ENCODE results near the gene TTC39C.
"Not testable (repeated sequence)": the region's sequence is repeated elsewhere in the genome, so short reads cannot be mapped to it uniquely, and the experiment has no call there.

Gene TTC39C

DNA sequence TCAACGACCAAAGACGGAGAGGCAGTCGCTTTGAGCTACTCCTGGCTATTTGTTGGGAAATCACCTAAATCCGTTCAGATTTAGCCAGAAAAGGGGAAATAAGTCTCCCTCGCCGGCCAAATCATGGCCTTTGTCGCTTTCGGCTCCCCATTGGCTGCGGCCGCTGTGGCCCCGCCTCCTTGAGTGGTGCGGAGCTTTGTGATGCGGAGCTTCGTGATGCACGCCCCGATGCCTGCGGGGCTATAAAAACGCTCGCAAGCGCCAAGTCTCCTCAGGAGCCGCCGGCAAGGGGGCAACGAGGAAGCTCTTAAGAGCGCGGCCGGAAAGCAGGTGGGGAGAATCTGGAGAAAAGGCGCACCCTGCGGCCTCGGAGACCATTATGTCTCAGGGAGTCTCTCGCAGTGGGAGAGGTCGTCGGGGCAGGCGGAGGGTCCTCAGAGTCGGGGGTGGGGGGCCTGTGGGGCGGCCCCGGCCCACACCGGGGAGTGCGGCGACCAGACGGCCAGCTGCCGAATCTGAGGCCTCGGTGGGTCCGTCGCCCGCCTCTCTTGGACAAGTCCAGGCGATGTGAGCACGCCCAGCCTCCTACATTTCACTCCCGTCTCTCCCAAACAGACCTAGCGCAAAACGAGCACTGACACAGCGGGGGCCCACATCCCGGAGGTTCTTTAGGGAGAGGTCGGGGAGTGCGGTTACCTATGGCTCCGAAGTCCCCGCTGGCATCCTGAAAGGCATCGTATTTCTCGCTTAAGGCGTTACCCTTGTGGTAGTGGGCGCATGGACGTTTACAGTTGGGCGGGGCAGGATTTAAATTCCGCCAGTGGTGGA, 124.4 kb downstream of the TTC39C start, which contains the start of gene CABYR:
CABYR (plus strand) TSS at position 274 of the 828 bp plus-strand sequence. CDS start 4,053 bp downstream, outside the sequence.
- DNase-seq = peak; percentile 58 to 84 (median 64)

DNA sequence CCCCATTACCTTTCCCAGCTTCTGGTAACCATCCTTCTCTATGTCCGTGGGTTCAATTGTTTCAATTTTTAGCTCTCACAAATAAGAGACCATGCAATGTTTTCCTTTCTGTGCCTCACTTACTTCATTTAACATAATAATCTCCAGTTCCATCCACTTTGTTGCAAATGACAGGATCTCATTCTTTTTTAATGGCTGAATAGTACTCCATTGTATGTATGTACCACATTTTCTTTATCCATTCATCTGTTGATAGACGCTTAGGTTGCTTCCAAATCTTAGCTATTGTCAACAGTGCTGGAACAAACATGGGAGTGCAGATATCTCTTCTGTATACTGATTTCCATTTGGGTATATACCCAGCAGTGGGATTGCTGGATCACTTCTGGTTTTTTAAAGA, 126.1 kb downstream of the TTC39C start:
- no peak for DNase-seq

DNA sequence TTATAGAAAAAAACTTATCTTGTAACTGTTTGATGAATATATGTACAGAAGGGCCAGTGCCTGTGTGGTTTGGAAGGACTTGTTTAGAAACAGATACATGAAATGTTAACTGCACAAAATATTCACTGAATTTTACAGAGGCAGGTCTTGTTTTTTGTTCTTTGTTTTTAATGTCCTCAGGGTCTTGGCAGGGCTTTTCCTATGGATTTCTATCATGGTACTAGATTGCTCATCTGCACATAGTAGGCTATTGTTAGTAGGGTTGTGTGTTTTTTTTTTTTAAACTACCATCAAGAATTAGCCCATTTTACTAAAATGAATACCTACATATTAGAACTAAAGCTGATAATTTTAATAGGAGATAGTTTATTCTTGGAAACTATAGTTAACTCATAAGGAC, 127.8 kb downstream of the TTC39C start:
- no peak for DNase-seq

DNA sequence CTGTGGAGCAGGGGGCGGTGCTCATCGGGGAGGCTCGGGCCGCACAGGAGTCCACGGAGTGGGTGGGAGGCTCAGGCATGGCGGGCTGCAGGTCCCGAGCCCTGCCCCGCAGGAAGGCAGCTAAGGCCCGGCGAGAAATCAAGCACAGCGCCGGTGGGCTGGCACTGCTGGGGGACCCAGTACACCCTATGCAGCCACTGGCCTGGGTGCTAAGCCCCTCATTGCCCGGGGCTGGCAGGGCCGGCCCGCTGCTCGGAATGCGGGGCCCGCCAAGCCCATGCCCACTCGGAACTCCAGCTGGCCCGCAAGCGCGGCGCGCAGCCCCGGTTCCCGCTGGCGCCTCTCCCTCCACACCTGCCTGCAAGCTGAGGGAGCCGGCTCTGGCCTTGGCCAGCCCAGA, 135.0 kb downstream of the TTC39C start:
- not testable (repeated sequence) for DNase-seq

DNA sequence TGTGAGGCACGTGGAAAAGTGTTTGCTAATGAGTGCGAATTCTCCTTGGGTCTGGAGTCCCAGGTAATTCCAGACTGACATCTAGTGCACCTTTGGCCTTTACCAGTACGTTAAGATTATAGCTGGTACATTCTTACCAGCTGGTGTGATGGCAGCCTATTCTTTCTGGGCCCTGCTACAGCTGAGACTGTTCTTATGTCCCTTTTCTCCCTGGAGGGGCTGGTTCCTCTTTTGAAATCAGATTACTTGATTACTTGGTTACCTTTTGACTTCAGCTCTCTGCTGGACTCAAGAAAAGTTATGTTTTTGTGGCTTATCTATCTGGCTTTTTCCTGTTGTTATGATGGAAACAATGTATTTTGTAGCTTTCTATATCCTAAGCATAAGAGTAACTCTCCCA, 138.8 kb downstream of the TTC39C start:
- no peak for DNase-seq

DNA sequence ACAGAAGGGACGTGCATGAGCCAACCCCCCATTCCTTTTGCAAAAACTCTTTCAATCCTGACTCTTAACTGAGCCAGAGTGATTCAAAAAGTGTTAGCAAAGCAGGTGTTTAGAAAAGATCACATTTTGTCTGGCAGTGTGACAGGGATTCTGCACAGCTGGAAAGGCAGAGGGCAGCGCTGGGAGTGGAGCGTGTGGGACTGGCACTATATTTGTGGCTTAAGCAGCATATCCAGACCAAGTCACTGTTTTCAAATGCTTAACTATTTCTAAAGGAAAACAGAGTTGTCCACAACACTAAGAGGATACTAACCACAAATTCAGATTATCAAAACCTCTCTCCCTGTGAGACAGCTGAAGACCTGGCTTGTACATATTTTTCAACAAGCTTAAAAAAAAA, 143.3 kb downstream of the TTC39C start:
- no peak for DNase-seq

DNA sequence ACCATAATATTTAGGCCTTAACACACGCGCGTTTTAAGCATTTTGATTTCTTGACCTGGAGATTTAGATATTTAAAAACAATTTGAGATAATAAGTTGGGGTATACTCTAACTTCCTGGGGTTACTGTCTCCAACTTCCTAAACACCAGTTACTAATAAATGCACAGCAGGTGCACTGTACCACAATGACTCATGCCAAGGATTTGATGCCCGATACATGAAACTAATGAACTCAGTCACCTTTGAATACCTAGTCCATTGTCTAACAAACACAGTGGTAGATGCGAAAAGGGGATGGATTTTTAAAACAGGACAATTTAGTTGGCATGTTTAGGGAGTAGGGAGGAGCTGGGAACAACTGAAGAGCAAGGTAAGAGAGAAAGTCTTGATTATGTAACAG, 145.5 kb downstream of the TTC39C start:
- no peak for DNase-seq

DNA sequence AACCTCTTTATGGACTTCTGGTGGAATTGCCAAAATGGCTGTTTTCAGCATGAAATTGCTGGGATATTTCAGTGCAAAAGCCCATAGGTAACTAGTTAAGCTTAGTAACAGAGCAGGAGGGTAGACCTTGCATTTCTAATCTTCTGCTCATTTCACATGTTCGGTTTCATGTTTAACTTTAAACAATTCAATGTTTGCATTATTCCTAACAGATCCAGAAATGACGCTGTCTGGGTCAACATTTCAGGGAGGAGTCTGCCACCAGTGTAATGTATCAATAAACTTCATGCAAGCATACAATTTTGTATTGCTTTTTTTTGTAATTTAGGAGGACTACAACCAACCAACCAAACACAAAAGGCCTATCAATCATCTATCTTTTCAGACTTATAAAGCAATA, 146.8 kb downstream of the TTC39C start:
- DNase-seq = no peak

DNA sequence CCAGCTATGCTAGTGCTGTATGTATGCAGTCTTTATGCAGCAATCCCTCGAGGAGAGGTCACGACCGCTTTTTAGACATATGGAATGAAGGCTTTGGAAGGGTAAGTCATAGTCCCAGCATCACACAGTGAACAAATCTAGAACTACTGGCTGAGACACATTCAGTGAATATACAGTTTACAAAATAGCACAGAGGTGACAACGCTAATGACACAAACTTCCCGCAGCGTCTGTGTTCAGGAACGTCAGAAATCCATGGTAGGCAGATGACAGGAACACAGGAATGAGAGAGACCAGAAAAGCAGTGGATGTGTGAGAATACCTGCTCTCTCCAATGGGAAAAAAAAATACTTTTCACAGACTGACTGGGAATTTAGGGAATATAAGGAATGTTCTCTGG, 153.9 kb downstream of the TTC39C start:
- DNase-seq = no peak

DNA sequence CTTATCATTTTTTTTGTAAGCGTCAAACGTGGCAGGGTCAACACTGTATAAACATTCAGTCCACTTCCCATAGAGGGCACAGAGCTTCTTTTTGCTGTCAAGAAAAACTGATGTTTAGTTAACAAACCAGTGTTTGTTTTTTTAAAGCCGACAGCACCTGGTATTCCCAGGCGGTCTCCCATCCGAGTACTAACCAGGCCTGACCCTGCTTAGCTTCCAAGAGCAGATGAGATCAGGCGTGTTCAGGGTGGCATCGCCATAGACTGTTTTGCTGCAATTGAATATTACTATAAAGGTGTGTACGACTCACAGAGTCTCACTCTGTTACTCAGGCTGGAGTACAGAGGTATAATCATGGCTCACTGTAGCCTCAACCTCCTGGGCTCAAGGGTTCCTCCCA, 155.8 kb downstream of the TTC39C start:
- DNase-seq = no peak

DNA sequence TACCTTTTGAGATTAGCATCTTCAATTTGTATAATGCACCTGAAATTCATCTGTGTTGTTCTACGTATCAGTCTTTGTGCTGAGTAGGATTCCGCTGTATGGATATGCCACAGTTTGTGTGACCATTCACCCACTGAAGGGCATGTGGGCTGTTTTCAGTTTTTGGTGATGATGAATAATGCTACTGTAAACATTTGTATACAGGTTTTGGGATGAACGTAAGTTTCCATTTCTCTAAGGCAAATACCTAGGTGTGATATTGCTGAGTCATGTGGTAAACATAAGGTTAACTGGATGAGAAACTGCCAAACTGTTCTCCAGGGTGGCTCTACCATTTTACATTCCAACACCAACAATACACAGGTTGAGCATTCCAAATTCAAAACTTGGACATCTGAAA, 159.4 kb downstream of the TTC39C start:
- DNase-seq = peak in 1 of 5 experiments; percentile 44

DNA sequence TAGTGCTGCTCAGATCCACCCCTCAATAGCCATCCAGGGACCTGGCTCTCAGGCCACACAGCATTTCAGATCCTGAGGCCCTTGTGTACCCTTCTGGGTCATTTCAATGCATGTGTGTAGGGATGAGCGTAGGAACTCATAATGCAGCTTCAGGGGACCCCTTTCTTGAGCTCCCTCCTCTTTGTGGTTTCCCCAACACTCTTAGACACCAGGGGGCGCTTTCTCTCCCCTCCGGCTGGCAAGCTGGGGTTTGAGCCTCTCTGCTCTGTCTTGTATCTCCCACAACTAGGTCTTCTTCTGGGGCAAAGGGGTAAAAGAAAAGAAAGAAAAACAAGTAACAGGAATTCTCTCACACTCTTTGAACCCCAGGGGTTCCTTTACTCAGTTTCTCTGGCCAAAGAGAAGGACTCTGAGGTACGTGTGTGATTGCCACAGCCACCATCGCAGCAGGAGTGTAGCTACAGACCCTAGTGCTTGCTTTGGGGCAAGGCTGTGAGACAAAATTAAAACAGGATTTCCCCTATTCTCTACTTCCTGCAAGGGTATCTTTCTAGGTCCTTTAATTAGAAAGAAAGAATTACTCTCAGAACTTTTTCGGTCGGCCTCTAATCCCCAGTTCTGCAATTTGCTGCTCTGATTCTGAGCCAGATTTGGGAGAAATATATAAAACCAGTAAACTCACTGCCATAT, 162.3 kb downstream of the TTC39C start:
- DNase-seq = peak in 3 of 5 experiments; percentile 16 to 61 (median 21)

DNA sequence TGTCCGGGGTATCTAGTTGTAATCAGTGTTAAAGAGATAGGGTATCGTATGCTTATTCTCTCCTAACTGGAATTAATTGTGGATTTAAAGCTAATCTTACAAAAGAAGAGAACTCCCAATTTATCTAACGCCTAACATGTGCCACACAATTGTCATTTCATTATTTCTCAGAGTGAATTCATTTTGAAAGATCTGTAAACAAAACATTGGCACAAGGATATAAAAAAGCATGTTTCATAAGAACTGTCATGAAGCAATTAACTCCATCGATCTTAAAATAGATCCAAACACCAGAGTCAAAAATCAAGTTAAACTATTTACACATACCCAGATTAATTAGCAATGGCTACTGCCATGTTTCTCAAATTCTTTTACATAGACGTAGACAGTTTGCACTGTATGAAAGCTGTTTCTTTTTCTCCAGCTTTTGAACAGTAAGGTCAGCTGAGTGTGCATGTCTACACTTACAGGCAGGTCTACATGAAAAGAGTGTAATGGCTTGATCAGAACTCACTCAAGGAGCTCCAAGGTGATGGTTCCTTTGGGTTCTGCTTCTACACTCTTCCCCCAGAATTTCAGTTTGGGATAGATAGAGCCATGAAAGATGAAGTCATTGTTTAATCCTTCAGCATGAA, 163.1 kb downstream of the TTC39C start:
- DNase-seq = no peak

DNA sequence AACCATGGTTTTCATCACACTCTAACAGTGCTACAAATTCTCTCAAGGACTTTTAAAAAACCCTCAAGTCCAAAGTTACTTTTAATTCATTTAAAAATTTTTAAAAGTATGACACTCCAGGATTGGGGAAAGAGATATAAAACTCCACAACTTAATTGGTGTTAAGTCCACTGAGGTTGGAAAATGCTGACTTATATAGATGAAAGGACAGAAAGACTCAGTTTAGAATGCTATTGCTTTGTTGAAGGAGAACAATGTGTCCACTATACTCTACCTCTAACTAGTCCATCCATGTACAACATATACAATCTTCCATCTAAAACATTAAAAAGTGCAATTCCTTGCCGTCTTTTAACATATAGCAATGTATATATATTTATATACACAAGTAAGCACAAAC, 165.5 kb downstream of the TTC39C start:
- DNase-seq = no peak

DNA sequence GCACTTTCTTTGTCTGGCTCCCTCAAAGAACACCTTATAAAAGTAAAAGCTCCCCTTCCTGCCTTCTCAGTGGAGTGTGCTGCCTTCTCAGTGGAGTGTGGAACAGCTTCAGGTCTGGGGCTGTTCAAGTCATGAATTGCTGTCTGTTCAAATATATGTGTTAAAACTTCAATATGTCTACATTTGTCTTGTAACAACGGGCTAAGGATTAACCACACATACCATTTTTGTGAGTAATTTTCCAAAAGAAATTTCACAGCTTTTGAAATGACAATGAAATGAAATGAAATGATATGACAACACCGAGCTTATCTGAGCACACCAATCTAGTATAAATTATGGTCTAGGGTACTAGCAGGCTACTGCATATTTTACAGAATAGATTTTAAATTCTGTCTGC, 167.3 kb downstream of the TTC39C start:
- no peak for DNase-seq

Data from T-helper 2 cell (primary cell).